Epidermal melanocyte (primary cell): Measurements from ENCODE around the gene TOP3B.
A peak's percentile ranks its signal among the peaks of the same experiment; 100 is the strongest.

ENCODE experiments used
- DNase-seq: peaks from one replicate; pipeline ENCODE4 v3.0.0; 2011; ENCODE audit warnings: low spot score; ENCODE audit not compliant: insufficient read length

TOP3B gene

GRCh38 chr22:21962655-21962949, 20.0 kb downstream of the TOP3B start:
- no peak for DNase-seq

DNA sequence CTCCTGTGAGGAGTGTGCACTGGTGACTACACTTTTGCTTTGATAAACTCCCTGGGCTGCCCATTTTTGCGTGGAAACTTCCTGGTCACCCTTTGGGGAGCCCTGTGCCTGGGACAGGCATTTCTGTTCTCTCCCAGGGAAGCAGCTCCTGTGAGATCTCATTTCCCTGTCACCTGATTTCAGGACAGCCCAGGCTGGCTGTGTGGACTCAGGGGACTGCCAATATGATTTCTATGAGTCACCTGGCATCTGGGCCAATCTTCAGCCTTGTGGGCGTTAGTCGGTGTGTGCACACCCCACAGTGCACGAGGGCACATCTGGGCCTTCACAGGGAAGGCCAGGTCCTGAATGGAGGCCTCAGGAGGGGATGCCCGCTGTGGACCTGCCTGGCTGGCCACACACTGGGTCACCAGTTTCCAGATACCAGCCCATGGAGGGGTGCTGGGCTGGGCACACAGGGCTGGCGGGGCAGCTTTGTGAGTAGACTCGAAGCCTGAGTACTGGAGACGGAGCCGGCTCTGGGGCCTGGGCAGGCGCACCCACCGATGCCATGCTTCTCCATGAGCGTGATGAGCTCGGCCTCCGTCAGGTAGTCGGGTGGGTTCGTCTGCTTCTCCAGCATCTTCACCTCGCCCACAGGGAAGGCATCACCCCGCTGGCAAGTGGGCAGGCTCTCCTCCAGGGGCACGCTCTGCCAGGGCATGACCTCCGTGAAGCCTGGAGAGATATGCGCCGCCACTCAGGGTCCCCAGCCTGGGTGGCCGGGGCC, 20.5 kb downstream of the TOP3B start:
- DNase-seq, result no peak

- no peak for DNase-seq
Observed at GRCh38 chr22:21961127-21961867, 21.3 kb downstream of the TOP3B start.

- no peak for DNase-seq
Observed at GRCh38 chr22:21960200-21961126, 22.1 kb downstream of the TOP3B start.

DNA sequence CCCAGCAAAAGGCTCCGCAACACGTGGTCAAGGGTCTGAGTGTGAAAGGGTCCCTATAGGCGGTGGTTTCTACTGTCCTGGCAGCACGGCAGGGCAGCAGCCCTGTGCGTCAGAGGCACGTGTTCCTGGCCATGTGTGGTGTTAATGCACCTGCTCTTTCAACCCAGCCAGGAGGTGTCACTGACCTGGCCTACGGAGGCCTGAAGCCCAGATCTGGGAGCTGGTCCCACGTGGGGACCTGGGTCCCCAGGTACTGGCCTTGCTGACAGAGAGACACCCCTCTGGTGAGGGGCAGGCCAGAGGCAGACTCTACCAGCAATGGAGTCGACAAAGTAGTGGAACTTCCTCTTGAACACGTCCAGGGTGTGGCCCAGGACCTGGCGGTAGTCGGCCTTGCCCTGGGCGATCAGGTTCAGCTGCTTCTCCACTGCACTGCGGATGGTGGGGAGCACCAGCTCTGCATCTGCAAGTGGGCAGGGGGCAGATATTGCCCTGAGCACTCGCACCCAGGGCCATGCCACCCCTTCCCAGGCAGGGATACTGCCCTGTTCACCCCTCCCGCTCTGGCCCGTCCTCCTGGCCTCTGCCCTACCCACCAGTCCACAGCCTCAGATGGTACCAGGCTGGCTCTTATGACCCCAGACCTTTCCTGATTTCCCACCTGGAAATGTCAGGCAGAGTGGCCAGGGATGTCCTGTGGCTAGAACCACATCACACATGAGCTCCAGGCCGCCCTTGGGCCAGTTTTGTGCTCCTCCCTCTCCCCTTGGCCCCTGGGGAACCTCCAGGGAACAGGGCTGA, 23.1 kb downstream of the TOP3B start:
- DNase-seq, result no peak

GRCh38 chr22:21958360-21959273, 24.0 kb downstream of the TOP3B start:
- no peak for DNase-seq

DNA sequence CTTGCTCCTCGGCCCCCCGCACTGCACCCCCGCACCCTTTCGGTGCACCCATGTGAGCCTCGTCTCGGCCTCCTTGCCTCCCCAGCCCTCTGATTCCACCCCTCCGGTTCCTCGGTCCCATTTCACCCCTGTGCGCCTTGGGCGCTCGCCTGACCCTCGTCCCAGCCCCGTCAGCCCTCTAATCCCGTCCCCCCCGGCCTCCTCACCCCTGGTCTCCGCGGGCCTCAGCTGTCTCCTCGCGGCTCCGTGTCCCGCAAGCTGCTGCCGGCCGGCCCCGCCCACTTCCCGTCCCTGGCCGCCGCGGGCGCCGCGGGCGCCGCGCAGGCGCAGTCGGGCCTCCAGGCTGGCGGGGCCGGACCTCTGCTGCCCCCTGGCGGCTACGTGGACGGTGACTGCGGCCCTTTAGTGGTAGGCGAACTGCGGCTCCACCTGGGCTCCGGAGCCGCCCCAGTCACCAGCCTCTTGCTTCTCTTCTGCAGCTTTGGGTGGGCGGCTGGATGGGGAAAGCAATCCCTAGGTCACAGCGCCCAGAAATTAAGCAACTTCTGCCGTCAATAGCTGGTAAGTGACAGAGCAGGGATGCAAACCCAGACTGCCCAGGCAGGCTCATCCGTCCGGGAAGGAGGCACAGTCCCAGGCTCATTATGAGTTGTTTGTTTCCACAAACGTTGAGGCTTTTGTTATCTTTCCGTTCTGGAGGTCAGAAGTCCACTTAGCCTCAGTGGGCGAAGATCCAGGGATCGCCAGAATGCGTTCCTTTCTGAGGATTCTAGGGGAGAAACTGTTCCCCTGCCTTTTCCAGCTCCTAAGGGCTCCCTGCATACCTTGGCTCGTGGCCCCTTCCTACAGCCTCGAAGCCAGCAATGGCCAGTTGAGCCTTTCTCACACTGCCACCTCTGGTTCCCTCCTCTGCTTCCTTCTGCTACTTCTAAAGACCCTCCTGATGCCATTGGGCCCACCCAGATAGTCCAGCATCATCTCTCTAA, 29.7 kb downstream of the TOP3B start, which contains the start of gene PPM1F:
TSS of gene PPM1F (minus strand) at position 263 of the 986 bp plus-strand sequence. CDS start 6,800 bp downstream, outside the sequence.
- DNase-seq, result peak; percentile 88

DNA sequence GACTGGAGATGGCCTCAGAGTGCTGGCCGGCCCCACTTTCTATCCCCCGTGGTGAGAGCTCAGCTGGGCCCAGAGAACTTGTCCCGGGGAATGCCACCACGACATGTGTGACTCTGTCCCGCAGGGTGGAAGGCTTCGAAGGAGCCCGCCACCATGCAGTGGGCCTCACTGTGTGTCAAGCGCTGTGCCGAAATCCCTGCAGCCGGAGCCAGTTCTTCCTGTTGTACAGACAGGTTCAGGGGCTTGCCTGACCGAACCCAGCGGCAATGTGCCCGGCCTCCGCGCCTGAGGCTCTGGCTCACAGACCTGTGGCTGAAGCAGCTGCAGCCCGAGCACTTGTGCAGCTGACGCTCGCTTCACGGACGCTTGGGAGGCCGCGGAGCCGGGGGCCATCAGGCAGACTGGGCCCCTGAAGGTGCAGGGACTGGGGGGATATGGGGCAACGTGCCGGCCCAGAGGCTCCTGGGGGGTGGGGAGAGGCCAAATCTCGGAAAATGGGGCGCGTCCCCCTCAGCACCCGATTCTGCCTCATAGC, 30.6 kb downstream of the TOP3B start:
- DNase-seq, result no peak

DNA sequence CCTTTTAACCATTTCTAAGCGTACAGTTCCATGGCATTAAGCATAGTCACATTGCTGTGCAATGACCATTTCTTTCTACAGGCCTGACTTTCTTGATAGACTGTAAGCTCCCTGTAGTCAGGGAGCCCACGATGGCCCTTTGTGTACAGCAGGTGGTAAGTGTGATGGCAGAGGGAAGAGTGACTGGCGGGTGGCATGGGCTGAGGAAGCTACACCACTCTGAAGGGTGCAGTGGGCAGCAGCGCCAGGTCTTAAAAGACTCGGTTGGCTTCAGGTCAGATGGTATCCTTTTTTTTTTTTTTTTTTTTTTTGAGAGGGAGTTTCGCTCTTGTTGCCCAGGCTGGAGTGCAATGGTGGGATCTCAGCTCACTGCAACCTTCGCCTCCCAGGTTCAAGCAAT, 31.5 kb downstream of the TOP3B start:
- no peak for DNase-seq

GRCh38 chr22:21949948-21950347, 32.6 kb downstream of the TOP3B start:
- no peak for DNase-seq

- no peak for DNase-seq
Observed at GRCh38 chr22:21949569-21949918, 33.0 kb downstream of the TOP3B start.

DNA sequence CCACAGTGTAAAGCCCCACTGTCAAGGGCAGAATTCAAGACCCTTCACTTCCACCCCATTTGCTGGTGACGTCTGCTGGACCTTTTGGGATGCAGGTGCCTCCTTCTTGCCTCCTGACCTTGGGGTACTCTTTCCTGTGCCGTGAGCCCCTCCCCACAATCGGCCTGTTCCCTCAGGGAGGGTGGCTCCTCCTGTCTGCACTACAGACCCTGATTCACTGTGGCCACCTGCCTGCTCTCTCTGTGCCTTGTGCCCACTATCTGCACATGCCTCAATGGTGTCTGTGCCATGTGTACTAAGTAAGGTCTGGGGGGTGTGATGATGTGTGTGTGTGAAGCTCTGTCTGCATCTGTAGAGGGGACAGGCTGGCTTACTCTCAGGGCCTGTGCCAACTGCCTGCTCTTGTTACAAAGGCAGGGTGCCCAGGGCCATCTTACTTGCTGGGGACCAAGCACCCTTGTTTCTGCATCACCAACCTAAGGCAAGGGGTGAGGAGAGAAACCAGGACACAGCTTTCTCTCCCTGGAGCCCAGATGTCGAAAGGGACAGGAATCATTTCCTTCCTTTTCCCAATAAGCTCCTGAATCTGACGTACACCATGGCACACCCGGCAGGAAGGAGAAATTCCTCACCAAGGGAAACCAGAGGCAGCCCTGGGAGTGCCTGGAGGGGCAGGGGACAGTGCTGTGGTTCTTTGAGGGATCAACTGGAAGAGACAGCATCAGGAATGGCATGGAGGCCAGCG, 33.6 kb downstream of the TOP3B start:
- DNase-seq, result no peak

DNA sequence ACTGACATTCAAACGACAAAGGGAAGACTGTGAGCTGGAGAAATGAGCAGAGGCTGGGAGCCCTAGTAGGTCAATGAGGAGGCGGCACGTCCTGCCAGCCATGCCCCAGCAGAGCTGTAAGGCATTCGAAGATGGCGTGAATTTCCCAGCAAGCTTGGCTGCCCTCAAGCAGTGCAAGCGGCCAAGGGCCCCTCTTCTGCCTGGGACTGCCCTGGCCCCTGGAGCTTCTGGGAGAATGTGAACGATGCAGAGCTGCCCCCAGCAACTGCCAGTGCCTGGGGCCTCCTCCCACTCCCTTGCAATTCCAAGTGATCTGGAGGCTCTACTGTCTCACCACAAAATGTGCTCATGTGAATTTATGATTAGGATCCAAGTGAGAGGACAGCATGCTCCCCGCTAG, 34.2 kb downstream of the TOP3B start:
- no peak for DNase-seq

- no peak for DNase-seq
Observed at GRCh38 chr22:21947040-21948014, 35.3 kb downstream of the TOP3B start.

GRCh38 chr22:21946262-21946925, 36.2 kb downstream of the TOP3B start:
- DNase-seq, result no peak
